ENCODE data around the gene IRGM.
"Not testable (repeated sequence)": the region's sequence is repeated elsewhere in the genome, so short reads cannot be mapped to it uniquely, and the experiment has no call there.

Gene IRGM

GRCh38 chr5:150848271-150848670 lies 1.9 kb downstream of the IRGM start:
- CTCF ChIA-PET: interaction anchor here (1.2 to 2.1 kb wide), 2 partner anchors 59 to 289 kb away, joined by 4 to 11 read pairs; no protein-coding TSS in a partner anchor
- H3K27ac ChIP-seq: no peak overlapping the region
- TF ChIP-seq CTCF (conservative IDR thresholded peaks at IDR 0.05; ENCODE audit: low read depth): no peak
- DNase-seq (ENCODE audit: low spot score): no peak
- POLR2A ChIA-PET (ENCODE audit: low non-redundant PET): no interaction called here

- no peak overlapping the region for H3K27ac ChIP-seq
- TF ChIP-seq CTCF (conservative IDR thresholded peaks at IDR 0.05; ENCODE audit: low read depth): no peak
- ChIA-PET CTCF (interaction anchor here (0.6 kb wide), 2 partner anchors 288 to 291 kb away, joined by 3 to 4 read pairs; no protein-coding TSS in a partner anchor), POLR2A (ENCODE audit: low non-redundant PET) (no interaction called here)
- no peak for DNase-seq (ENCODE audit: low spot score)
These were observed 4.7 kb downstream of the IRGM start for GRCh38 chr5:150851039-150851438.

- no peak for DNase-seq (ENCODE audit: low spot score)
- no peak for TF ChIP-seq CTCF (conservative IDR thresholded peaks at IDR 0.05; ENCODE audit: low read depth)
- ChIA-PET CTCF (no interaction called here), POLR2A (ENCODE audit: low non-redundant PET) (no interaction called here)
- H3K27ac ChIP-seq: no peak overlapping the region
These were observed 7.2 kb downstream of the IRGM start for GRCh38 chr5:150853561-150853960.

- DNase-seq (ENCODE audit: low spot score); POLR2A ChIA-PET (ENCODE audit: low non-redundant PET); CTCF ChIA-PET; H3K27ac ChIP-seq: not testable (repeated sequence)
These were observed 10.4 kb downstream of the IRGM start for GRCh38 chr5:150856700-150857099.

- ChIA-PET CTCF (no interaction called here), POLR2A (ENCODE audit: low non-redundant PET) (no interaction called here)
- H3K27ac ChIP-seq: no peak overlapping the region
- no peak for TF ChIP-seq CTCF (conservative IDR thresholded peaks at IDR 0.05; ENCODE audit: low read depth)
- DNase-seq (ENCODE audit: low spot score): no peak
These were observed 14.0 kb downstream of the IRGM start for GRCh38 chr5:150860246-150860821.

GRCh38 chr5:150862070-150862469 lies 15.7 kb downstream of the IRGM start:
- ChIA-PET POLR2A (ENCODE audit: low non-redundant PET) (no interaction called here), CTCF (no interaction called here)
- no peak for DNase-seq (ENCODE audit: low spot score)
- TF ChIP-seq CTCF (conservative IDR thresholded peaks at IDR 0.05; ENCODE audit: low read depth): no peak
- H3K27ac ChIP-seq: no peak overlapping the region

GRCh38 chr5:150879358-150879757 lies 33.0 kb downstream of the IRGM start:
- H3K27ac ChIP-seq: no peak overlapping the region
- POLR2A ChIA-PET (ENCODE audit: low non-redundant PET): no interaction called here
- no peak for DNase-seq (ENCODE audit: low spot score)
- no peak for TF ChIP-seq CTCF (conservative IDR thresholded peaks at IDR 0.05; ENCODE audit: low read depth)
- CTCF ChIA-PET: interaction anchor here (0.7 kb wide), 1 partner anchor 1651 kb away, joined by 3 read pairs; no protein-coding TSS in a partner anchor
